ENCODE measurements around the gene SLC39A13.

DNA sequence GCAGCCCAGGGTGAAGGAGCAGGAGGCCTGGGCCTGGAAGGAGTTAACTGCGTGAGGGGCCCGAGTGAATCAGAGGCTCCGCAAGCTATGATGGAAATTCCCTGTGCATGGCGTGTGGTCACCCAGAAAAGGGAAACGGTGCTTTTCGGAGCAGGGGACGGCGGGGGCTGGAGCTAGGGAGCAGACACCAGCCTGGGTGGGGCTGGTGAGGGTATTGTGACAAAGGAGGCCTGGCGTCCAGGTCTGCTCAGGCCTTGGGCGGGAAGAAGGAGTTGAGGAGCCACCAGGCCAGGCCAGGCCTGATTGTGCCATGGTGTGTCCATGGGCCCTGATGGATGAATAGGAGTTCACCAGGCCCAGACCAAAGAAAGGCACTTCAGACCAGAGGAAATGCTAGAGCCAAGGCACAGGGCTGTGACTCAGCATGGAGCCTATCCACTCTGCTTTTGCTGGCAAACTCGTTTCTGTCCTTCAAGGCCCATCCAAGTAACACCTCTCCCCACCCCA, 17.3 kb upstream of the SLC39A13 start:
- TF ChIP-seq, protein P1, sequence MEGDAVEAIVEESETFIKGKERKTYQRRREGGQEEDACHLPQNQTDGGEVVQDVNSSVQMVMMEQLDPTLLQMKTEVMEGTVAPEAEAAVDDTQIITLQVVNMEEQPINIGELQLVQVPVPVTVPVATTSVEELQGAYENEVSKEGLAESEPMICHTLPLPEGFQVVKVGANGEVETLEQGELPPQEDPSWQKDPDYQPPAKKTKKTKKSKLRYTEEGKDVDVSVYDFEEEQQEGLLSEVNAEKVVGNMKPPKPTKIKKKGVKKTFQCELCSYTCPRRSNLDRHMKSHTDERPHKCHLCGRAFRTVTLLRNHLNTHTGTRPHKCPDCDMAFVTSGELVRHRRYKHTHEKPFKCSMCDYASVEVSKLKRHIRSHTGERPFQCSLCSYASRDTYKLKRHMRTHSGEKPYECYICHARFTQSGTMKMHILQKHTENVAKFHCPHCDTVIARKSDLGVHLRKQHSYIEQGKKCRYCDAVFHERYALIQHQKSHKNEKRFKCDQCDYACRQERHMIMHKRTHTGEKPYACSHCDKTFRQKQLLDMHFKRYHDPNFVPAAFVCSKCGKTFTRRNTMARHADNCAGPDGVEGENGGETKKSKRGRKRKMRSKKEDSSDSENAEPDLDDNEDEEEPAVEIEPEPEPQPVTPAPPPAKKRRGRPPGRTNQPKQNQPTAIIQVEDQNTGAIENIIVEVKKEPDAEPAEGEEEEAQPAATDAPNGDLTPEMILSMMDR (IDR thresholded peaks at IDR 0.05): no peak
- TF ChIP-seq POLR2AphosphoS5 (IDR thresholded peaks at IDR 0.05; ENCODE audit: low read depth, low read length): no peak
